GM18867 (cell line): Measurements from ENCODE around the gene REC114.
"Not testable (repeated sequence)": the region's sequence is repeated elsewhere in the genome, so short reads cannot be mapped to it uniquely, and the experiment has no call there.

Experiments used
- ATAC-seq: cut with Tn5 transposase; IDR thresholded peaks from one replicate; pipeline ENCODE4 v1.9.1; 2021; ENCODE audit warnings: mild to moderate bottlenecking, moderate library complexity; ENCODE audit not compliant: unreplicated experiment

REC114 gene

GRCh38 chr15:73522011-73522410 lies 79.0 kb downstream of the REC114 start:
- ATAC-seq, result no peak

- no peak for ATAC-seq
Observed at GRCh38 chr15:73524919-73525318, 82.0 kb downstream of the REC114 start.

GRCh38 chr15:73527598-73527997 lies 84.6 kb downstream of the REC114 start:
- no peak for ATAC-seq

GRCh38 chr15:73530649-73531048 lies 87.7 kb downstream of the REC114 start:
- ATAC-seq, result no peak

GRCh38 chr15:73538123-73538522 lies 95.2 kb downstream of the REC114 start:
- no peak for ATAC-seq

GRCh38 chr15:73538563-73539211 lies 95.7 kb downstream of the REC114 start:
- ATAC-seq, result no peak

- ATAC-seq, result no peak
Observed at GRCh38 chr15:73539212-73540128, 96.5 kb downstream of the REC114 start.

GRCh38 chr15:73540161-73540560 lies 97.2 kb downstream of the REC114 start:
- ATAC-seq, result no peak

GRCh38 chr15:73541479-73541878 lies 98.5 kb downstream of the REC114 start:
- no peak for ATAC-seq

- ATAC-seq, result not testable (repeated sequence)
Observed at GRCh38 chr15:73548925-73549324, 106.0 kb downstream of the REC114 start.

GRCh38 chr15:73550190-73550589 lies 107.2 kb downstream of the REC114 start:
- ATAC-seq, result no peak

- ATAC-seq, result no peak
Observed at GRCh38 chr15:73555080-73555479, 112.1 kb downstream of the REC114 start.

GRCh38 chr15:73558529-73558928 lies 115.6 kb downstream of the REC114 start:
- no peak for ATAC-seq

- ATAC-seq, result no peak
Observed at GRCh38 chr15:73560501-73561117, 117.6 kb downstream of the REC114 start.

GRCh38 chr15:73564255-73564654 lies 121.3 kb downstream of the REC114 start:
- ATAC-seq, result no peak

- no peak for ATAC-seq
Observed at GRCh38 chr15:73567020-73567419, 124.1 kb downstream of the REC114 start.

- no peak for ATAC-seq
Observed at GRCh38 chr15:73568564-73569280, 125.8 kb downstream of the REC114 start.

- ATAC-seq, result no peak
Observed at GRCh38 chr15:73569361-73569760, 126.4 kb downstream of the REC114 start.

- ATAC-seq, result no peak
Observed at GRCh38 chr15:73570355-73571032, 127.5 kb downstream of the REC114 start.

GRCh38 chr15:73571346-73571745 lies 128.4 kb downstream of the REC114 start:
- no peak for ATAC-seq

- ATAC-seq, result no peak
Observed at GRCh38 chr15:73572296-73572695, 129.3 kb downstream of the REC114 start.
